ENCODE measurements around the gene RBP5. TPM values are rescaled to one million over a fixed set of nuclear protein-coding genes. Genes with fewer than 3 reads are reported as not detected.

The RBP5 gene
- total RNA-seq, 2 donors from 2014 or later: 5.1 to 5.7 TPM

DNA sequence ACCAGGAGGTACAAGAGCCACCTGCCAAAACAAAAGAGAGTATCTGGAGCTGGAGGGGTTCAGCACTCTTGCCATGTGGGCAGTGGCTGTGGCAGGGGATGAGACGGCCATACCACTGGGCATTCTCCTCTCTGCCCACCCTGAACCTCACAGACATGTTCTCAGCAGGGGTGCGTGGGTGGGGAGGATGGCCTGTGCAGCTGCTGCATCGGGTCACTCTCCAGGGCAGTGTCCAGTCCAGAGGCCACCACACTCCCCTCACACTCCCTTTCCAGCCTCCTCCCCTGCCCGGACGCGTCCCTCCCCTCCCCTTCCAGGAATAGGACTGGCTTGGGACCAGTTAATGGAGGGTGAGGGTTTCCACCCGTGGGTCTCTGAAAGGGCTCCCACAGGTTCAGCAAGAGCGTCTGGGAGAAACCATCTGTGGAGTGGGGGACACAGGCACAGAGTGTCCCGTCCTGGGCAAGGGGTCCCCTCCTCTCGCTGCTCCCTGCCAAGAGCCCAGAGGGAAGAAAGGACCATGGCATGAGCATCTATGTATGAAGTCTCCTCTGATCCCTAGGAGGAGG is 36.9 kb downstream of the RBP5 start:
- intact Hi-C loops (cut with DNase I): loop anchor here in 1 of 2 donors (1.0 to 10.0 kb wide), 3 partner anchors 18 to 127 kb away; partner anchors contain the start of genes C1RL and C1S
- DNase-seq (ENCODE audit: low spot score): peak; percentile 90

DNA sequence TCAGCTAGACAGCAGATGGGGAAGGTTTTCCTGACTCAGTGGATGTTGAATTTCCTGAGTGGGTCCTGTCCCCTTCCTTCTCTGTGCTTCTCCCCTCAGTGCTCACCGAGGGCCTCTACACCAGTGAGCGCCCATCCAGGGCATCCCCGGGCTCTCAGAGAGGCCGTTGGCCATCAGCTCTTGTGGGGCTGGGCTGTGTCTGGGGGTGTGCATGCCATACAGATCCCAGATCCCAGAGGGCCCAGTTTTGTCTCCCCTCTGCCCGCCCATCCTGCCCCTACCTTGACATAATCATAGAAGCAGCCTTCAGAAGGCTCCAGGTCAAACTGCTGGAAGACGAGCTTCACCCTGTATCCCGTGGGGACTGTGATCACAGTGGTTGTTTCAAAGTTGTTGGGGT is 37.5 kb downstream of the RBP5 start:
- intact Hi-C loops (cut with DNase I): loop anchor here in 1 of 2 donors (2.0 to 10.0 kb wide), 2 partner anchors 30 to 126 kb away; partner anchors contain the start of gene C1S
- DNase-seq (ENCODE audit: low spot score): no peak

DNA sequence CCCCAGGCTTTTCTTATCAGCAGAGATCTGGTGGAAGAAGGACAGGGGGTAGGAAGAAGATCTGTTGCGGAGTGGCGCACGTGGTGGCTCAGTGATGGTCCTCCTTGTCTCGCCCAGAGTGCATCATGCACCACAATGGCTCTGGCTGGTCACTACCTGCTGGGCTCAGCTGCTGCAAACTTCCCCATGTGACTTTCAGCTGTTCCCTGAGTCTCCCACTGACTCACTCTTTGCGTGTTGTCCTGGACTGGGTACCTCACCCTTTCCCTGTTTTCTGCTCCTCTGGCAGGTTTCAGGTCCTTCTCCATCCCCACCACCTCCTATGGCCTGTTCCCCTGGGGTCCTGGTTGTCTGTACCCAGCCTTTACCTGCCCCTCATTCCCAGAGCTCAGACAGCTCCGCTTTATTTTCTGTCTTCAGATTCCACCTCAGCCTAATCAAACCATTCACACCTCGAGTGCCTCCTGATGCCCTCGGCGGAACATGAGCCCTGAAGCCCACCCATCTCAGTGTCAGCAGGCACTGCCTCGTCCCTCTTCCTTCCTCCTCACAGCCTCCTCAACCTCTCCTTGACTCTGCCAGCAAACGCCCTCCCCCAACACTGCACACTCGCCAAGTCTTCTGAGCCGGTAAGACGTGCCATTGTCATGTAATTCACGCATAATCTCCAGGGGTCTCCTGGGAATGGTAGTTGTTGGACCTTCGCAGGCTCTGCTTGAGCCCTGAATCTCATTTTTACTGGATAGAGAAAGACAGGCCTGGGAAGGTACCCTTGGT is 38.3 kb downstream of the RBP5 start:
- peak; percentile 80 for DNase-seq (ENCODE audit: low spot score)
- intact Hi-C loops (cut with DNase I): loop anchor here in 1 of 2 donors (2.0 to 10.0 kb wide), 2 partner anchors 30 to 126 kb away; partner anchors contain the start of gene C1S

DNA sequence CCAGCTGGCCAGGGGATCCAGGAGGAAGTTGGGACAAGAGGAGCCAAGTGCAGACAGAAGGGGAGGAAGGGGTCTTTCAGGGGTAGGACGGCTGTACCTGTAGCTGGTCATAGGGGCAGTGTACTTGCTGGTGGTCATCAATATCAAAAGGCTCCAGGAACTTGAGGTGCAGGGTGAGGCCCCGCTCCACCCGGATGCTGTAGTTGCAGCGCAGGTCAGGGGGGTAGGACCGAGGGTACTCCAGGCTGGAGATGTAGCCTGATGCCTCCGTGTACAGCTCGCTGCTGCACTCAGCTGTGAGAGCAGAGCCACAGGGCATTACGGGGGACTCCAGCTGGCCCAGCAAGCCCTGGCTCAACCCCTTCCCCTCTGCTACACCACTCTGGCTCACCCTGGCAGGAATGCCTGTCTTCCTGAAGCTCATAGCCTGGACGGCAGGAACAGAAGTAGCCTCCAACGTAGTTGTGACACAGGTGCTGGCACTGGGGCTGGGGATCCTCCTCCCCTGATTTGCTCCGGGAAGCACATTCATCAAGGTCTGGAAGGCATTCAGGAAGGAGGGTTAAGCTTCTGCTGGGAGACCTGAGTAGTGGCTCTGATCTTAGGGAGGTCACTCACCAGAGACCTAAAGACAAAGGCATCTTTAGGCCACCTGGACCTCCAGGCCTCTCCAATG is 39.4 kb downstream of the RBP5 start:
- DNase-seq (ENCODE audit: low spot score): no peak
- intact Hi-C loops (cut with DNase I): loop anchor here in 1 of 2 donors (10.0 kb wide), 1 partner anchor 125 kb away; no protein-coding TSS in a partner anchor

DNA sequence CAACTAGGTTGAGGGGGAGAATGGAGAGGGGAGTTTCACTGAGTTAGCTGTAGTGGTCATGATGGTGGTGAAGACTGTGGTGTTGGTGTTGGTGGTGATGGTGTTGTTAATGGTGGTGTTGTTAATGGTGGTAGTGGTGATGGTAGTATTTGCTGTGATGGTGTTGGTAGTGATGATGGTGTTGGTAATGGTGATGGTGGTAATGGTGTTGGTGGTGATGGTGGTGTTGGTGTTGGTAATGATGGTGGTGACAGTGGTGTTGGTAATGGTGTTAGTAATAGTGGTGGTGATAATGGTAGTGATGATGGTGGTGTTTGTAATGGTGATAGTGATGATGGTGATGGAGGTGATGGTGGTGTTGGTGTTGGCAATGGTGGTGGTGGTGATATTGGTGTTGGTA is 45.6 kb downstream of the RBP5 start:
- intact Hi-C loops (cut with DNase I): loop anchor here in 1 of 2 donors (10.0 kb wide), 1 partner anchor 118 kb away; no protein-coding TSS in a partner anchor
- no peak for DNase-seq (ENCODE audit: low spot score)

DNA sequence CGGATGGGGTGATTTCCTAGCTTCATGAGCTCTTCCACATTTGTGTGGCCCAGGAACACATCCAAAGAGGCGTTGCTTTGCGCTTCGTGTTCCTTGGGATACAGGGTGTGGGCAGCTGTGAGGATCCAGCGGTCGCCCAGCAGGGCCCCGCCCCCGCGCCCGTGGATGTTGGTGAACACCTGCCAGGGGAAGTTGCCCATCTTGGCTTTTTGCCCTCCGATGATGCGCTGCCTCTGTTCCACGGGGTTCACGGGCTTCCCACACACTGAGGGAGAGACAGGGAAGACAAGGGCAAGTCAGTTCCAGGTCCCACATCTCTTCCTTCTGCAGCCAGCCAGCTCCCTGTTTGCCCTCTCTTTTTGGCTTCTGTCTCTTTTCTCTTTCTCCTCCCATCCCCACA is 47.7 kb downstream of the RBP5 start:
- intact Hi-C loops (cut with DNase I): loop anchor here in 1 of 2 donors (10.0 kb wide), 1 partner anchor 116 kb away; no protein-coding TSS in a partner anchor
- no peak for DNase-seq (ENCODE audit: low spot score)

DNA sequence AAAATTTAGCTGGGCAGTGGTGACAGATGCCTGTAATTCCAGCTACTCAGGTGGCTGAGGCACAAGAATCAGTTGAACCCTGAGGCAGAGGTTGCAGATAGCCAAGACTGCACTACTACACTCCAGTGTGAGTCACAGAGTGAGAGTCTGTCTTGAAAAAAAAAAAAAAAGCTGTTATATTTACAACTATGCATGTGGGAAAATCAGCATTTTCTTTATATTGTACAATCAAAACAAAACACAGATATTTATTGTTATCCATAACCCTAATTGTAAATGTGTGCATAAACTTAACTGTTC is 48.9 kb downstream of the RBP5 start:
- DNase-seq (ENCODE audit: low spot score): no peak
- intact Hi-C loops (cut with DNase I): loop anchor here in 1 of 2 donors (5.0 to 10.0 kb wide), 2 partner anchors 115 to 762 kb away; no protein-coding TSS in a partner anchor

DNA sequence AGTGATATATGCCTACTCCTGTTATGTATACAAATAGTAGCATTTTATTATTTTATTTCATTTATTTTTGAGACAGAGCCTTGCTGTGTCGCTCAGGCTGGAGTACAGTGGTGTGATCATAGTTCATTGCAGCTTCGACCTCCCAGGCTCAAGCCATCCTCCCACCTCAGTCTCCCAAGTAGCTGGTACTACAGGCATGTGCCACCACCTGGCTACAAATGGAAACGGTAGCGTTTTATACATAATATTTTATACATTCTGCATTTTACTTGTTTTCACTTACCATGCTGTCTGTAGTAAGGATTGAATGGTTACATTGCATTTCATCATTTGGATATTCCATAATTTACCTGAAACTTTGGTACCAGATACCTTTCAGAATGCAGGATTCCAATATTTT is 50.5 kb downstream of the RBP5 start:
- intact Hi-C loops (cut with DNase I): loop anchor here in 1 of 2 donors (5.0 kb wide), 1 partner anchor 761 kb away; no protein-coding TSS in a partner anchor

DNA sequence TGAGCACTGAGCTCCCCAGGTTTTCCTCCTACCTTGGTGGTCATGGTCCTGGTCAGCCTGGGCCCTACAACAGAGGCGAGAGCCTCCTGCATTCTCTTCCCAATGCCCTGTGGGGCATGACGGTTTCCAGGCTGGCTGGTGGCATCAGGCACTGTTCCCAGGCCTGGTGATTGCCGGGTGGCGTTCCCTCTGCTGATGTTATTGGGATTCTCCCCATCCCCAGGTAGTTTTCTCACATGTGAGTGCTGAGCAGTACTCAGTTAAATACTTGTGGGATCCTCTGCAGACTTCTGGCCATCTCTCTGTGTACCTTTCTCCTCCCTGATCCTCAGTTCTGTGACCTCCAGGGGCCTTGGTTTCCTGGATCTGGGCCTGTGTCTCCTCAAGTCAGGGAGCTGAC is 52.2 kb downstream of the RBP5 start:
- intact Hi-C loops (cut with DNase I): loop anchor here in 1 of 2 donors (5.0 kb wide), 1 partner anchor 759 kb away; no protein-coding TSS in a partner anchor
- no peak for DNase-seq (ENCODE audit: low spot score)

More for the DNA sequence above, 50.5 kb downstream of the RBP5 start:
- DNase-seq (ENCODE audit: low spot score): no peak

DNA sequence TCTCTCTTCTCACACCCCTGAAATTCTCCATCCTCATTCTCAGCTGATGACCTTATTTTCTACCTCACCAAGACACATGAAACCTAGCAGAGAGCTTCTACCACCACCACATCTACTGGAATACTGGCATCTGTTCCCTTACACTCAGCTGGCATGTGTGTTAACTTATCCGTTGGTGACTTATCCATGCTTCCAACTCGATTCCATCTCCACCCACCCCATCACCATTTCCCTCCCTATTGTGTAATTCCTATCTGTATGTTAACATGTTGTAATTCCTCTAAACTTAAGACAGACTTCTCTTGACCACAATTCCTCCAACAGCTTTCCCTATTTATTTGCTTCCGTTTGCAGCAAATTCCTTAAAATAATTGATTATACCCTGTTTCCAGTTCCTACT is 52.8 kb downstream of the RBP5 start:
- no peak for DNase-seq (ENCODE audit: low spot score)
- intact Hi-C loops (cut with DNase I): loop anchor here in 1 of 2 donors (5.0 kb wide), 1 partner anchor 759 kb away; no protein-coding TSS in a partner anchor

DNA sequence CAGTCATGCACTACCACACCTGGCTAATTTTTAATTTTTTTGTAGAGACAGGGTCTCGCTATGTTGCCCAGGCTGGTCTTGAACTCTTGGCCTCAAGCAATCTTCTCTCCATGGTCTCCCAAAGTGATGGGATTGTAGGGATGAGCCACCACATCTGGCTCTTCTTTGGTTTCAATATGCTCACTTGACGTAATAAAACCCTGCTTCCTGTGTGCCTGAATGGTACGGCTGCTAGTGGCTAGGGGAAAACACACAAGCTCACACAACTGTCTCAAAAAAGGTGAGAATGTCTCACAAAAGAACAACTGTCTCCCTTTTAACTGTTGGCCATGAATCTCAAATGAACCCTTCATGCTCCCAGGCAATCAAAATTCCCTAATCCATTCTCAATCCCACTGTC is 53.2 kb downstream of the RBP5 start:
- intact Hi-C loops (cut with DNase I): loop anchor here in 1 of 2 donors (5.0 kb wide), 1 partner anchor 758 kb away; no protein-coding TSS in a partner anchor
- DNase-seq (ENCODE audit: low spot score): no peak

DNA sequence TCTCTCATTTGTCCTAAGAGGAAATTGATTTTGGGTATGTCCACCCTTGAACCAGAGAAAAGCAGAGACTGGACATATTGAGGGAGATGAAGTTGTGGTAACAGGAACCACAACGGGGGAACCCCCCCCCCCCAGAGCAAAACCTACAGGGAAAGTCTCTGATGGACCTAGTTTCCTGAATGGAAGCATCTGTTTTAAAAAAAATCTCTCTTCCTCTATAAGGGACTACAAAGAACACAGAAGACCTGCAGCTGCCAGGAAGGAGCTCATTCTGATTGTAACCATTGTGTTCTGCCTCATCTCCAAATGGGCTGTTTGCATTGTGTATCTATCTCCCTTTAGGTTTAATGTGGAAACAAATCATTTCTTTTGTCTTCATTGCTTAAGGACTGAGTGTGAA is 54.7 kb downstream of the RBP5 start:
- DNase-seq (ENCODE audit: low spot score): no peak
- intact Hi-C loops (cut with DNase I): no loop called here

Other genes with a start within 250 kb of the RBP5 start
- 1 to 10 TPM; 5.3 to 6.7 TPM for gene LRRC23, start 224.1 kb downstream of the RBP5 start, total RNA-seq
- gene ENO2, start 214.3 kb downstream of the RBP5 start, total RNA-seq: 10 to 100 TPM; 45.6 to 57.1 TPM
- 100 to 1,000 TPM in 1 of 2 donors, 10 to 100 TPM in 1; 97.0 to 106 TPM for gene ATN1, start 200.9 kb downstream of the RBP5 start, total RNA-seq
- gene RNU7-1, start 185.1 kb downstream of the RBP5 start, total RNA-seq: not detected
- gene C12orf57, start 184.9 kb downstream of the RBP5 start, total RNA-seq: 100 to 1,000 TPM; 189 to 206 TPM
- 10 to 100 TPM; 18.7 to 31.4 TPM for gene PTPN6, start 177.5 kb downstream of the RBP5 start, total RNA-seq
- gene PHB2, start 158.2 kb downstream of the RBP5 start, total RNA-seq: 100 to 1,000 TPM in 1 of 2 donors, 10 to 100 TPM in 1; 98.8 to 110 TPM
- 10 to 100 TPM; 38.4 to 43.9 TPM for gene EMG1, start 158.0 kb downstream of the RBP5 start, total RNA-seq
- 10 to 100 TPM; 24.2 to 29.0 TPM for gene LPCAT3, start 110.4 kb downstream of the RBP5 start, total RNA-seq
- gene C1S, start 68.2 kb downstream of the RBP5 start, total RNA-seq: 100 to 1,000 TPM; 585 to 986 TPM
- gene C1R, start 36.4 kb downstream of the RBP5 start, total RNA-seq: 1,000 to 10,000 TPM; 1,008 to 1,686 TPM
- 100 to 1,000 TPM in 1 of 2 donors, 10 to 100 TPM in 1; 79.5 to 122 TPM for gene C1RL, start 19.7 kb downstream of the RBP5 start, total RNA-seq
- 10 to 100 TPM; 31.0 to 31.7 TPM for gene CLSTN3, start 1.5 kb upstream of the RBP5 start, total RNA-seq
- 10 to 100 TPM; 34.7 to 39.6 TPM for gene PEX5, start 60.8 kb upstream of the RBP5 start, total RNA-seq
- gene ACSM4, start 175.2 kb upstream of the RBP5 start, total RNA-seq: not detected